K562 (cell line): ENCODE measurements around the gene ARHGAP15. TPM values are rescaled to one million over a fixed set of nuclear protein-coding genes. Genes with fewer than 3 reads are reported as not detected.

Experiments used
- ATAC-seq: fragments of 200-7000 bp; cut with Tn5 transposase; 3 replicates; pipeline ENCODE4 v1.9.1; 2020; ENCODE audit warnings: moderate library complexity
- BruUV-seq: library from RNA; stranded (reverse); fragments of 400-500 nt; replicated peaks from 2 replicates; lab custom pipeline; 2021; lab: Mats Ljungman, UMichigan
- CTCF ChIA-PET: fragments of 300-600 bp; formaldehyde crosslinking; extraction: SDS; loops from one replicate; lab custom pipeline; 2021; ENCODE audit warnings: low intra/inter-chr PET ratio; lab: Yijun Ruan, JAX
- POLR2A ChIA-PET: fragments of 300-600, 350-650 bp; sonication (Branson Sonifier 250); formaldehyde crosslinking; extraction: SDS; loops from one replicate; lab custom pipeline; 2021; ENCODE audit warnings: antibody characterized with exemption, inconsistent platforms; lab: Yijun Ruan, JAX
- DNase-seq, 4 experiments: peaks; one replicate each; pipeline versions ENCODE4 v3.0.0 to v3.0.0-alpha.2; 2011 to 2018; ENCODE audit warnings: low spot score in 3 of 4, mixed read lengths in 3 of 4; ENCODE audit errors: extremely low read depth in 1 of 4
- FAIRE-seq: peaks from 2 replicates; lab custom pipeline; 2011; peaks lifted over from hg19 to GRCh38; lab: Jason Lieb, UNC
- H2AFZ ChIP-seq: 2 replicates; pipeline ENCODE4 v1.6.0; 2011; ENCODE audit warnings: low read depth, low read length, control low read depth, inconsistent platforms
- H3K27ac ChIP-seq: fragments of 200-600 bp; 3 replicates; pipeline ENCODE4 v1.8.0; 2011; ENCODE audit warnings: low read depth, mild to moderate bottlenecking, control low read depth, inconsistent platforms, low read length, moderate library complexity, mixed read lengths; ENCODE audit errors: extremely low read depth
- H3K27me3 ChIP-seq, 2 experiments: fragments of 300-600 bp in 1 of 2; 2 replicates in 1 of 2; 3 replicates in 1 of 2; pipeline versions ENCODE4 v1.6.0 to v1.8.0; 2011; ENCODE audit warnings: inconsistent platforms in 2 of 2, low read length in 2 of 2, mild to moderate bottlenecking in 1 of 2, mixed read lengths in 1 of 2, moderate library complexity in 1 of 2; ENCODE audit not compliant: control insufficient read depth in 2 of 2, insufficient read depth in 2 of 2
- H3K36me3 ChIP-seq: fragments of 300-600 bp; 3 replicates; pipeline ENCODE4 v1.8.0; 2011; ENCODE audit warnings: mild to moderate bottlenecking, low read length, inconsistent platforms; ENCODE audit not compliant: control insufficient read depth, insufficient read depth
- H3K4me1 ChIP-seq, 2 experiments: fragments of 200-600 bp in 1 of 2; replicated peaks in 1 of 2; 2 replicates in 1 of 2; 3 replicates in 1 of 2; pipeline versions ENCODE4 v1.5.1 to v1.8.0; 2011; ENCODE audit warnings: inconsistent platforms in 2 of 2, low read length in 2 of 2, mild to moderate bottlenecking in 1 of 2, mixed read lengths in 1 of 2, moderate library complexity in 1 of 2; ENCODE audit not compliant: control insufficient read depth in 2 of 2, insufficient read depth in 2 of 2
- H3K4me2 ChIP-seq: 2 replicates; pipeline ENCODE4 v1.6.1; 2011; ENCODE audit warnings: low read length, control low read depth, inconsistent platforms, mixed read lengths; ENCODE audit not compliant: insufficient read depth
- H3K4me3 ChIP-seq: fragments of 200-600 bp; sonication (generic), shearing (Covaris generic); 2 replicates; pipeline ENCODE4 v1.5.1; 2016; ENCODE audit warnings: control low read depth, inconsistent platforms
- H3K79me2 ChIP-seq: fragments of 200-600 bp; 3 replicates; pipeline ENCODE4 v1.8.0; 2011; ENCODE audit warnings: low read length, inconsistent platforms; ENCODE audit not compliant: control insufficient read depth, insufficient read depth
- H3K9ac ChIP-seq, 2 experiments: 2 replicates each; pipeline versions ENCODE4 v1.6.0 to v1.6.1; 2011; ENCODE audit warnings: low read depth in 2 of 2, low read length in 2 of 2, control low read depth in 1 of 2, inconsistent platforms in 1 of 2, mild to moderate bottlenecking in 1 of 2, mixed read lengths in 1 of 2; ENCODE audit not compliant: insufficient read depth in 1 of 2
- H3K9me1 ChIP-seq: one replicate; pipeline ENCODE4 v1.6.0; 2011; ENCODE audit warnings: inconsistent platforms, mild to moderate bottlenecking, low read length, moderate library complexity; ENCODE audit not compliant: control insufficient read depth, insufficient read depth
- H3K9me3 ChIP-seq: replicated peaks from 2 replicates; pipeline ENCODE4 v1.5.1; 2011; ENCODE audit warnings: low read depth, low read length, inconsistent platforms; ENCODE audit not compliant: control insufficient read depth, insufficient read depth
- H4K20me1 ChIP-seq: replicated peaks from 2 replicates; pipeline ENCODE4 v1.6.1; 2011; ENCODE audit warnings: low read length, inconsistent platforms, mixed read lengths; ENCODE audit not compliant: control insufficient read depth, insufficient read depth
- SNAPC5 ChIP-seq: fragments of 250-450 bp; sonication (Bioruptor Pico); IDR thresholded peaks from 2 replicates; pipeline ENCODE4 v1.8.0; 2021; ENCODE audit warnings: moderate library complexity, mild to moderate bottlenecking, inconsistent platforms
- SREBF1 ChIP-seq: fragments of 150-350 bp; IDR thresholded peaks from 2 replicates; pipeline ENCODE4 v1.6.1; 2014; ENCODE audit warnings: antibody characterized with exemption, low read depth, low read length, borderline replicate concordance
- WGBS: fragments of 100-300 bp; shearing (Covaris generic); methylation state at CpG from one replicate; pipeline ENCODE4 v1.1.6; 2016; ENCODE audit warnings: low coverage, mixed read lengths; ENCODE audit not compliant: insufficient coverage; ENCODE audit errors: missing lambda C conversion rate; 5-methylcytosine and 5-hydroxymethylcytosine counted together
- in situ Hi-C: fragments of 300-500 bp; cut with MboI; formaldehyde crosslinking; loops from 4 replicates; pipeline ENCODE4 v1.15.0; 2018; ENCODE audit warnings: inconsistent platforms, mixed read lengths
- intact Hi-C: fragments of 100-400 bp; cut with micrococcal nuclease; formaldehyde crosslinking; loops from 2 replicates; pipeline ENCODE4 v1.14.2; 2022
- polyA plus RNA-seq, 8 experiments: library from polyadenylated mRNA; depleted of rRNA in 4 of 8; stranded (reverse) in 5 of 8; unstranded in 3 of 8; fragments of >200 nt; fragmentation: Nextera tagmentation in 2 of 8; fragmentation: Illumina TruSeq in 1 of 8; extraction: Ambion mirVana in 2 of 8; extraction: Trizol in 1 of 8; gene quantifications; 2 replicates each; pipeline versions ENCODE4 v1.2.1 to v1.2.3, GENCODE V29; 2011 to 2014; ENCODE audit warnings: inconsistent platforms in 1 of 8, missing spikeins in 1 of 8
- total RNA-seq, 7 experiments: library from RNA; depleted of rRNA in 6 of 7; stranded (reverse); fragments of >200 nt in 6 of 7; fragmentation: Illumina TruSeq in 2 of 7; extraction: Trizol in 2 of 7; gene quantifications; 2 replicates each; pipeline versions ENCODE4 v1.2.1 to v1.2.3, GENCODE V29; 2011 to 2021; ENCODE audit warnings: low replicate concordance in 1 of 7
- TF ChIP-seq, protein P1 (sequence below), 2 experiments: fragments of 450-650 bp; IDR thresholded peaks; 2 replicates each; pipeline ENCODE4 v1.6.1; 2018; ENCODE audit warnings: mild to moderate bottlenecking in 2 of 2, low read depth in 1 of 2; ENCODE audit not compliant: partially characterized antibody in 2 of 2
- TF ChIP-seq, protein P2 (sequence below): fragments of 150-350 bp; conservative IDR thresholded peaks from 2 replicates; pipeline ENCODE4 v1.6.1; 2014; ENCODE audit warnings: low read length
- TF ChIP-seq, protein P3 (sequence below): IDR thresholded peaks from 2 replicates; pipeline ENCODE4 v1.6.1; 2014; ENCODE audit warnings: antibody characterized with exemption

Gene ARHGAP15
- total and polyA plus RNA-seq, 9 of the 15 experiments (the other 6 are each of a cell fraction or from before 2014, with no cell fraction given), result 1.5 to 17.9 (median 7.9) TPM

- TF ChIP-seq, protein P1, sequence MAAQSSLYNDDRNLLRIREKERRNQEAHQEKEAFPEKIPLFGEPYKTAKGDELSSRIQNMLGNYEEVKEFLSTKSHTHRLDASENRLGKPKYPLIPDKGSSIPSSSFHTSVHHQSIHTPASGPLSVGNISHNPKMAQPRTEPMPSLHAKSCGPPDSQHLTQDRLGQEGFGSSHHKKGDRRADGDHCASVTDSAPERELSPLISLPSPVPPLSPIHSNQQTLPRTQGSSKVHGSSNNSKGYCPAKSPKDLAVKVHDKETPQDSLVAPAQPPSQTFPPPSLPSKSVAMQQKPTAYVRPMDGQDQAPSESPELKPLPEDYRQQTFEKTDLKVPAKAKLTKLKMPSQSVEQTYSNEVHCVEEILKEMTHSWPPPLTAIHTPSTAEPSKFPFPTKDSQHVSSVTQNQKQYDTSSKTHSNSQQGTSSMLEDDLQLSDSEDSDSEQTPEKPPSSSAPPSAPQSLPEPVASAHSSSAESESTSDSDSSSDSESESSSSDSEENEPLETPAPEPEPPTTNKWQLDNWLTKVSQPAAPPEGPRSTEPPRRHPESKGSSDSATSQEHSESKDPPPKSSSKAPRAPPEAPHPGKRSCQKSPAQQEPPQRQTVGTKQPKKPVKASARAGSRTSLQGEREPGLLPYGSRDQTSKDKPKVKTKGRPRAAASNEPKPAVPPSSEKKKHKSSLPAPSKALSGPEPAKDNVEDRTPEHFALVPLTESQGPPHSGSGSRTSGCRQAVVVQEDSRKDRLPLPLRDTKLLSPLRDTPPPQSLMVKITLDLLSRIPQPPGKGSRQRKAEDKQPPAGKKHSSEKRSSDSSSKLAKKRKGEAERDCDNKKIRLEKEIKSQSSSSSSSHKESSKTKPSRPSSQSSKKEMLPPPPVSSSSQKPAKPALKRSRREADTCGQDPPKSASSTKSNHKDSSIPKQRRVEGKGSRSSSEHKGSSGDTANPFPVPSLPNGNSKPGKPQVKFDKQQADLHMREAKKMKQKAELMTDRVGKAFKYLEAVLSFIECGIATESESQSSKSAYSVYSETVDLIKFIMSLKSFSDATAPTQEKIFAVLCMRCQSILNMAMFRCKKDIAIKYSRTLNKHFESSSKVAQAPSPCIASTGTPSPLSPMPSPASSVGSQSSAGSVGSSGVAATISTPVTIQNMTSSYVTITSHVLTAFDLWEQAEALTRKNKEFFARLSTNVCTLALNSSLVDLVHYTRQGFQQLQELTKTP (IDR thresholded peaks at IDR 0.05; ENCODE audit: low read depth in 1 of 2, partially characterized antibody in 2 of 2), result no peak
- TF ChIP-seq, all 486 proteins: peak for 0
Measured at GRCh38 chr2:143550500-143550899, 421.3 kb downstream of the ARHGAP15 start (continued).

DNA sequence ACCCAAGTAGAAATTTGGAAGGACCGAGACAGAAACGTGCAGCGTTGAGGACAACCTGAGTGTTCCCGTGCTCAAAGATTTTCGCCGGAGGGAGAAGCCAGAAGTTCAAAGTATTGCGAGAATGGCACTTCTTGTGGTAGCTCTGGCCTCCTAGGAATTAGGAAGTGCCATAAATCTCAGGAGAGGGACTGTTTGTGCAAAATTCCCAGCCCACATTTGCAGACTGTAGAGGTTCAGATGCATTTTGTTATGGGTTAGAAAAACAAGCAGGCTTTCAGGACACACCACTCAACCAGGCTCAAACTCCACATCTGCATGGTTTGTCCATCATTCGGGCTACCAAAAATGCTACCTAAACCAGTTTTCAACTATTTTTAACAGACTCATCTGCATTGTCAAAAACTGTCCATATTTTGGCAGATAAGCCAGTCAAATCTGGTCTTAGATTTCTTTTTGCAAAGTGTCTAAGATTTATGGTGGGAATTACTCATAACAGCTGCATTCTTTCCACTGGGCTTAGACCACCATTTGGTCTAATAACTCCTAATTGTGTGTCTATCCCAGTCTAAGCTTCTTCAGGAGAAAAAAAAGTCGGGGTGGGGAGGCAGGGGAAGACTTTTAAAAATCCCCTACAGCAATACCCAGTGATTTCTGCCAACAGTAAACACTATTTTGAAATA is 422.9 kb downstream of the ARHGAP15 start:
- Histone ChIP-seq H3K27ac (no peak overlapping the region), H3K9me3 (no peaks in the 10 kb centered on the region), H3K79me2 (no peaks in the 10 kb centered on the region), H2AFZ (no peak overlapping the region), H3K9me1 (no peaks in the 10 kb centered on the region), H3K4me1 (no peaks in the 10 kb centered on the region), H4K20me1 (no peaks in the 10 kb centered on the region), H3K27me3 (no peaks in the 10 kb centered on the region), H3K4me3 (no peak overlapping the region), H3K4me2 (no peak overlapping the region), H3K36me3 (no peaks in the 10 kb centered on the region), H3K9ac (no peak overlapping the region)
- ChIA-PET CTCF (no interaction called here), POLR2A (interaction anchor here (0.8 kb wide), 1 partner anchor 25 kb away, joined by 3 read pairs; no protein-coding TSS in a partner anchor)
- no peak for TF ChIP-seq SREBF1
- TF ChIP-seq, protein P2, sequence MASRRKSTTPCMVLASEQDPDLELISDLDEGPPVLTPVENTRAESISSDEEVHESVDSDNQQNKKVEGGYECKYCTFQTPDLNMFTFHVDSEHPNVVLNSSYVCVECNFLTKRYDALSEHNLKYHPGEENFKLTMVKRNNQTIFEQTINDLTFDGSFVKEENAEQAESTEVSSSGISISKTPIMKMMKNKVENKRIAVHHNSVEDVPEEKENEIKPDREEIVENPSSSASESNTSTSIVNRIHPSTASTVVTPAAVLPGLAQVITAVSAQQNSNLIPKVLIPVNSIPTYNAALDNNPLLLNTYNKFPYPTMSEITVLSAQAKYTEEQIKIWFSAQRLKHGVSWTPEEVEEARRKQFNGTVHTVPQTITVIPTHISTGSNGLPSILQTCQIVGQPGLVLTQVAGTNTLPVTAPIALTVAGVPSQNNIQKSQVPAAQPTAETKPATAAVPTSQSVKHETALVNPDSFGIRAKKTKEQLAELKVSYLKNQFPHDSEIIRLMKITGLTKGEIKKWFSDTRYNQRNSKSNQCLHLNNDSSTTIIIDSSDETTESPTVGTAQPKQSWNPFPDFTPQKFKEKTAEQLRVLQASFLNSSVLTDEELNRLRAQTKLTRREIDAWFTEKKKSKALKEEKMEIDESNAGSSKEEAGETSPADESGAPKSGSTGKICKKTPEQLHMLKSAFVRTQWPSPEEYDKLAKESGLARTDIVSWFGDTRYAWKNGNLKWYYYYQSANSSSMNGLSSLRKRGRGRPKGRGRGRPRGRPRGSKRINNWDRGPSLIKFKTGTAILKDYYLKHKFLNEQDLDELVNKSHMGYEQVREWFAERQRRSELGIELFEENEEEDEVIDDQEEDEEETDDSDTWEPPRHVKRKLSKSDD, result no peak
- TF ChIP-seq SNAPC5 (CRISPR knock-in tag), result no peak
- TF ChIP-seq, protein P3, sequence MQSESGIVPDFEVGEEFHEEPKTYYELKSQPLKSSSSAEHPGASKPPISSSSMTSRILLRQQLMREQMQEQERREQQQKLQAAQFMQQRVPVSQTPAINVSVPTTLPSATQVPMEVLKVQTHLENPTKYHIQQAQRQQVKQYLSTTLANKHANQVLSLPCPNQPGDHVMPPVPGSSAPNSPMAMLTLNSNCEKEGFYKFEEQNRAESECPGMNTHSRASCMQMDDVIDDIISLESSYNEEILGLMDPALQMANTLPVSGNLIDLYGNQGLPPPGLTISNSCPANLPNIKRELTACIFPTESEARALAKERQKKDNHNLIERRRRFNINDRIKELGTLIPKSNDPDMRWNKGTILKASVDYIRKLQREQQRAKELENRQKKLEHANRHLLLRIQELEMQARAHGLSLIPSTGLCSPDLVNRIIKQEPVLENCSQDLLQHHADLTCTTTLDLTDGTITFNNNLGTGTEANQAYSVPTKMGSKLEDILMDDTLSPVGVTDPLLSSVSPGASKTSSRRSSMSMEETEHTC, result no peak
- FAIRE-seq (no peak), ATAC-seq (no peak), DNase-seq (no peak)
- in situ Hi-C loops, result no loop called here
- under 1% methylated on average over 9 of the region's 9 CpGs for WGBS
- no TSS peak for BruUV-seq
- intact Hi-C loops, result no loop called here
